GM23338 (cell line): Measurements from ENCODE around the gene LPO. TPM values are rescaled to one million over a fixed set of nuclear protein-coding genes. Genes with fewer than 3 reads are reported as not detected.

Source experiments
- ATAC-seq: fragments of 200-7000 bp; cut with Tn5 transposase; 3 replicates; pipeline ENCODE4 v1.9.1; 2020
- DNase-seq: peaks from one replicate; pipeline ENCODE4 v3.0.0-alpha.2; 2015; ENCODE audit warnings: low spot score
- H2AFZ ChIP-seq: fragments of 200-600 bp; sonication (generic); 2 replicates; pipeline ENCODE4 v1.8.0; 2016; ENCODE audit warnings: antibody characterized with exemption, mild to moderate bottlenecking, moderate library complexity
- H3F3A ChIP-seq: fragments of 200-600 bp; sonication (generic); replicated peaks from 2 replicates; pipeline ENCODE4 v1.8.0; 2017; ENCODE audit warnings: antibody characterized with exemption, mixed run types, low read depth
- H3K27ac ChIP-seq: fragments of 200-600 bp; sonication (generic); 2 replicates; pipeline ENCODE4 v1.6.1; 2016; ENCODE audit warnings: low read depth
- H3K27me3 ChIP-seq: fragments of 200-600 bp; sonication (generic); 2 replicates; pipeline ENCODE4 v1.8.0; 2016; ENCODE audit warnings: mild to moderate bottlenecking, mixed run types, moderate library complexity; ENCODE audit not compliant: insufficient read depth
- H3K36me3 ChIP-seq: fragments of 200-600 bp; sonication (generic); 2 replicates; pipeline ENCODE4 v1.8.0; 2016; ENCODE audit warnings: mild to moderate bottlenecking; ENCODE audit not compliant: insufficient read depth
- H3K4me1 ChIP-seq: fragments of 200-600 bp; sonication (generic); 2 replicates; pipeline ENCODE4 v1.8.0; 2016; ENCODE audit warnings: mild to moderate bottlenecking, moderate library complexity; ENCODE audit not compliant: insufficient read depth
- H3K4me2 ChIP-seq: fragments of 200-600 bp; sonication (generic); 2 replicates; pipeline ENCODE4 v1.7.1; 2017; ENCODE audit warnings: mixed run types
- H3K4me3 ChIP-seq: fragments of 200-600 bp; sonication (generic); 2 replicates; pipeline ENCODE4 v1.6.1; 2016; ENCODE audit warnings: mixed run types
- H3K79me2 ChIP-seq: fragments of 200-600 bp; sonication (generic); replicated peaks from 2 replicates; pipeline ENCODE4 v1.8.0; 2017; ENCODE audit warnings: mild to moderate bottlenecking; ENCODE audit not compliant: insufficient read depth
- H3K9me2 ChIP-seq: fragments of 200-600 bp; sonication (generic); 2 replicates; pipeline ENCODE4 v1.8.0; 2017; ENCODE audit not compliant: insufficient read depth
- H4K20me1 ChIP-seq: fragments of 200-600 bp; sonication (generic); replicated peaks from 2 replicates; pipeline ENCODE4 v1.8.0; 2017; ENCODE audit warnings: mild to moderate bottlenecking; ENCODE audit not compliant: insufficient read depth
- H3K27ac Mint-ChIP-seq: 2 replicates; pipeline ENCODE4 v1.8.0; 2020; ENCODE audit warnings: inconsistent platforms, mild to moderate bottlenecking, moderate library complexity, mixed read lengths
- H3K27me3 Mint-ChIP-seq: 3 replicates; pipeline ENCODE4 v1.8.0; 2022; ENCODE audit warnings: low read depth, mild to moderate bottlenecking, moderate library complexity, mixed read lengths, inconsistent platforms; ENCODE audit not compliant: insufficient read depth, poor library complexity
- H3K36me3 Mint-ChIP-seq: 3 replicates; pipeline ENCODE4 v1.8.0; 2021; ENCODE audit warnings: low read depth, mild to moderate bottlenecking, inconsistent platforms, moderate library complexity, mixed read lengths
- H3K4me1 Mint-ChIP-seq: 3 replicates; pipeline ENCODE4 v1.8.0; 2020; ENCODE audit warnings: mild to moderate bottlenecking, inconsistent platforms, mixed read lengths
- H3K4me3 Mint-ChIP-seq: 3 replicates; pipeline ENCODE4 v1.8.0; 2021; ENCODE audit warnings: moderate library complexity, mild to moderate bottlenecking, inconsistent platforms, mixed read lengths
- H3K9me3 Mint-ChIP-seq: 3 replicates; pipeline ENCODE4 v1.8.0; 2020; ENCODE audit warnings: moderate library complexity, mild to moderate bottlenecking, inconsistent platforms, mixed read lengths
- ETS1 ChIP-seq: IDR thresholded peaks from 2 replicates; pipeline ENCODE4 v1.6.1; 2016; ENCODE audit warnings: antibody characterized with exemption
- EZH2phosphoT487 ChIP-seq: fragments of 200-600 bp; sonication (generic); IDR thresholded peaks from one replicate; pipeline ENCODE4 v1.8.1; 2018; ENCODE audit warnings: antibody characterized with exemption; ENCODE audit not compliant: unreplicated experiment
- NANOG ChIP-seq: IDR thresholded peaks from 2 replicates; pipeline ENCODE4 v1.6.1; 2016; ENCODE audit warnings: antibody characterized with exemption, borderline replicate concordance
- POLR2AphosphoS5 ChIP-seq: IDR thresholded peaks from 2 replicates; pipeline ENCODE4 v1.6.1; 2016; ENCODE audit warnings: antibody characterized with exemption, low read depth
- ZNF114 ChIP-seq: fragments of 250-450 bp; sonication (Bioruptor Pico); IDR thresholded peaks from 2 replicates; pipeline ENCODE4 v1.5.0; 2020; ENCODE audit warnings: mild to moderate bottlenecking, moderate library complexity
- ZNF331 ChIP-seq: fragments of 250-450 bp; sonication (Bioruptor Pico); IDR thresholded peaks from 2 replicates; pipeline ENCODE4 v1.5.0; 2020; ENCODE audit warnings: low read depth, mild to moderate bottlenecking, moderate library complexity
- ZNF462 ChIP-seq: fragments of 250-450 bp; sonication (Bioruptor Pico); IDR thresholded peaks from 2 replicates; pipeline ENCODE4 v1.5.0; 2020; ENCODE audit warnings: mild to moderate bottlenecking, moderate library complexity
- polyA plus RNA-seq: library from polyadenylated mRNA; unstranded; fragments of >200 nt; fragmentation: Nextera tagmentation; extraction: Ambion mirVana; gene quantifications from 2 replicates; pipeline ENCODE4 v1.2.1, GENCODE V29; 2016
- total RNA-seq: library from RNA; depleted of rRNA; stranded (reverse); fragments of >200 nt; shearing (Covaris generic); gene quantifications from 2 replicates; pipeline ENCODE4 v1.2.3, GENCODE V29; 2014

The LPO gene
- total and polyA plus RNA-seq, 2 experiments from 2014 or later: 0.13 to 0.35 TPM

- Histone ChIP-seq H3K36me3 (no peaks in the 10 kb centered on the region), H3F3A (no peaks in the 10 kb centered on the region), H3K27ac (no peak overlapping the region), H3K9me2 (no peaks in the 10 kb centered on the region), H4K20me1 (no peaks in the 10 kb centered on the region), H3K27me3 (peaks cover 3% of the 10 kb centered on the region; the same call in 1 of the 2 replicates), H3K79me2 (no peaks in the 10 kb centered on the region), H2AFZ (no peak overlapping the region), H3K4me2 (no peak overlapping the region), H3K4me3 (no peak overlapping the region), H3K4me1 (no peaks in the 10 kb centered on the region)
- no peaks in the 10 kb centered on the region for H3K4me1 Mint-ChIP-seq
- H3K27ac Mint-ChIP-seq: no peak overlapping the region
- H3K36me3 Mint-ChIP-seq: no peaks in the 10 kb centered on the region
- TF ChIP-seq ETS1 (no peak), ZNF331 (CRISPR knock-in tag) (no peak), ZNF114 (CRISPR knock-in tag) (no peak), EZH2phosphoT487 (no peak), POLR2AphosphoS5 (no peak), NANOG (no peak)
- ATAC-seq: no peak
- no peak for DNase-seq
- peaks cover 9% of the 10 kb centered on the region for H3K27me3 Mint-ChIP-seq
- H3K9me3 Mint-ChIP-seq: no peaks in the 10 kb centered on the region
- no peak overlapping the region for H3K4me3 Mint-ChIP-seq
Observed at GRCh38 chr17:58267347-58268324, 29.3 kb downstream of the LPO start.

- TF ChIP-seq ZNF462 (CRISPR knock-in tag) (no peak), EZH2phosphoT487 (no peak)
- Mint-ChIP-seq H3K27ac (no peak overlapping the region; the same call in 1 of the 2 replicates), H3K36me3 (no peaks in the 10 kb centered on the region), H3K9me3 (no peaks in the 10 kb centered on the region), H3K4me3 (no peak overlapping the region), H3K27me3 (peaks cover 9% of the 10 kb centered on the region), H3K4me1 (no peaks in the 10 kb centered on the region)
- no peak overlapping the region for H2AFZ ChIP-seq
- no peaks in the 10 kb centered on the region for H3K36me3 ChIP-seq
- H3K4me1 ChIP-seq: no peaks in the 10 kb centered on the region
- DNase-seq: no peak
- H3F3A ChIP-seq: no peaks in the 10 kb centered on the region
- H3K4me2 ChIP-seq: no peak overlapping the region
- peaks cover 3% of the 10 kb centered on the region; the same call in 1 of the 2 replicates for H3K27me3 ChIP-seq
- ATAC-seq: no peak
- no peak overlapping the region for H3K27ac ChIP-seq
- H3K9me2 ChIP-seq: no peaks in the 10 kb centered on the region
- no peaks in the 10 kb centered on the region for H4K20me1 ChIP-seq
- no peaks in the 10 kb centered on the region for H3K79me2 ChIP-seq
- H3K4me3 ChIP-seq: no peak overlapping the region
Observed at GRCh38 chr17:58268326-58268725, 29.9 kb downstream of the LPO start.
